H9 (cell line): ENCODE results near the gene OR8B12. TPM values are rescaled to one million over a fixed set of nuclear protein-coding genes. Genes with fewer than 3 reads are reported as not detected.

Experiments
- DNase-seq: peaks from one replicate; pipeline ENCODE4 v3.0.0-alpha.2; 2017
- H2AFZ ChIP-seq: one replicate; pipeline ENCODE4 v1.6.1; 2013; ENCODE audit warnings: mild to moderate bottlenecking, low read length, control low read depth, moderate library complexity
- H2AK5ac ChIP-seq: 2 replicates; pipeline ENCODE4 v1.6.1; 2013; ENCODE audit warnings: low read length, control low read depth, mixed read lengths; ENCODE audit not compliant: insufficient read length
- H2BK120ac ChIP-seq: one replicate; pipeline ENCODE4 v1.6.1; 2013; ENCODE audit warnings: low read depth, mild to moderate bottlenecking, low read length, control low read depth, inconsistent platforms; ENCODE audit not compliant: poor library complexity, severe bottlenecking
- H2BK12ac ChIP-seq: 2 replicates; pipeline ENCODE4 v1.6.1; 2013; ENCODE audit warnings: low read length, control low read depth, mixed read lengths, low read depth; ENCODE audit not compliant: insufficient read length
- H2BK15ac ChIP-seq: 2 replicates; pipeline ENCODE4 v1.6.1; 2013; ENCODE audit warnings: low read depth, low read length, control low read depth
- H2BK20ac ChIP-seq: one replicate; pipeline ENCODE4 v1.6.1; 2013; ENCODE audit warnings: low read depth, mild to moderate bottlenecking, low read length, control low read depth, inconsistent platforms; ENCODE audit not compliant: poor library complexity, severe bottlenecking
- H2BK5ac ChIP-seq: 2 replicates; pipeline ENCODE4 v1.6.1; 2013; ENCODE audit warnings: low read length, control low read depth, mixed read lengths; ENCODE audit not compliant: insufficient read length
- H3K14ac ChIP-seq: 2 replicates; pipeline ENCODE4 v1.6.1; 2013; ENCODE audit warnings: low read length, control low read depth; ENCODE audit not compliant: insufficient read depth
- H3K18ac ChIP-seq: 2 replicates; pipeline ENCODE4 v1.6.1; 2013; ENCODE audit warnings: low read depth, mild to moderate bottlenecking, mixed read lengths, low read length, control low read depth; ENCODE audit not compliant: insufficient read length
- H3K23ac ChIP-seq: 2 replicates; pipeline ENCODE4 v1.6.1; 2013; ENCODE audit warnings: low read length, control low read depth, mixed read lengths, low read depth; ENCODE audit not compliant: insufficient read length
- H3K23me2 ChIP-seq: 2 replicates; pipeline ENCODE4 v1.6.1; 2013; ENCODE audit warnings: low read depth, mild to moderate bottlenecking, mixed read lengths, low read length, control low read depth; ENCODE audit not compliant: insufficient read length, poor library complexity, severe bottlenecking
- H3K27ac ChIP-seq: 2 replicates; pipeline ENCODE4 v1.5.1; 2013; ENCODE audit warnings: low read length, control low read depth, mixed read lengths, low read depth; ENCODE audit not compliant: insufficient read length
- H3K27me3 ChIP-seq: 2 replicates; pipeline ENCODE4 v1.6.1; 2013; ENCODE audit warnings: low read length, control low read depth, inconsistent platforms; ENCODE audit not compliant: insufficient read depth
- H3K4ac ChIP-seq: 2 replicates; pipeline ENCODE4 v1.6.1; 2013; ENCODE audit warnings: low read depth, mild to moderate bottlenecking, control low read depth, inconsistent platforms, low read length, moderate library complexity
- H3K4me1 ChIP-seq: 2 replicates; pipeline ENCODE4 v1.6.1; 2013; ENCODE audit warnings: low read length, control low read depth, inconsistent platforms; ENCODE audit not compliant: insufficient read depth
- H3K4me2 ChIP-seq: 2 replicates; pipeline ENCODE4 v1.6.1; 2013; ENCODE audit warnings: low read length, control low read depth, mixed read lengths; ENCODE audit not compliant: insufficient read length, insufficient read depth
- H3K56ac ChIP-seq: 2 replicates; pipeline ENCODE4 v1.6.1; 2013; ENCODE audit warnings: low read depth, mild to moderate bottlenecking, mixed read lengths, low read length, control low read depth; ENCODE audit not compliant: insufficient read length
- H3K79me1 ChIP-seq: 2 replicates; pipeline ENCODE4 v1.6.1; 2013; ENCODE audit warnings: low read depth, mild to moderate bottlenecking, moderate library complexity, low read length, control low read depth, inconsistent platforms; ENCODE audit not compliant: insufficient read depth, poor library complexity, severe bottlenecking
- H3K79me2 ChIP-seq: 2 replicates; pipeline ENCODE4 v1.6.1; 2013; ENCODE audit warnings: low read length, control low read depth, inconsistent platforms; ENCODE audit not compliant: insufficient read depth
- H3K9ac ChIP-seq: 2 replicates; pipeline ENCODE4 v1.6.1; 2013; ENCODE audit warnings: low read length, control low read depth, mixed read lengths; ENCODE audit not compliant: insufficient read length; ENCODE audit errors: extremely low read depth
- H3K9me3 ChIP-seq: one replicate; pipeline ENCODE4 v1.6.1; 2013; ENCODE audit warnings: low read depth, low read length, inconsistent platforms; ENCODE audit not compliant: control insufficient read depth
- H3T11ph ChIP-seq: one replicate; pipeline ENCODE4 v1.6.1; 2013; ENCODE audit warnings: mild to moderate bottlenecking, low read length, control low read depth, inconsistent platforms
- H4K20me1 ChIP-seq: one replicate; pipeline ENCODE4 v1.6.1; 2013; ENCODE audit not compliant: control insufficient read depth, insufficient read length, insufficient read depth
- H4K5ac ChIP-seq: 2 replicates; pipeline ENCODE4 v1.6.1; 2013; ENCODE audit warnings: low read depth, mild to moderate bottlenecking, mixed read lengths, low read length, control low read depth; ENCODE audit not compliant: insufficient read length
- H4K8ac ChIP-seq: replicated peaks from 2 replicates; pipeline ENCODE4 v1.6.1; 2013; ENCODE audit warnings: low read length, control low read depth, mixed read lengths, low read depth; ENCODE audit not compliant: insufficient read length
- H4K91ac ChIP-seq: 2 replicates; pipeline ENCODE4 v1.6.1; 2013; ENCODE audit warnings: low read depth, mild to moderate bottlenecking, moderate library complexity, mixed read lengths, low read length, control low read depth; ENCODE audit not compliant: insufficient read length
- H3K27ac Mint-ChIP-seq, 3 experiments: 2 replicates in 2 of 3; 3 replicates in 1 of 3; pipeline ENCODE4 v1.8.0; 2020 to 2021; ENCODE audit warnings: mixed read lengths in 3 of 3, mild to moderate bottlenecking in 1 of 3, moderate library complexity in 1 of 3
- H3K27me3 Mint-ChIP-seq: 2 replicates; pipeline ENCODE4 v1.8.0; 2021; ENCODE audit warnings: low read depth, mild to moderate bottlenecking, moderate library complexity, mixed read lengths
- H3K36me3 Mint-ChIP-seq, 3 experiments: 2 replicates in 2 of 3; 3 replicates in 1 of 3; pipeline ENCODE4 v1.8.0; 2020 to 2021; ENCODE audit warnings: low read depth in 3 of 3, mixed read lengths in 3 of 3; ENCODE audit not compliant: insufficient read depth in 1 of 3
- H3K4me1 Mint-ChIP-seq, 2 experiments: 2 replicates each; pipeline ENCODE4 v1.8.0; 2020; ENCODE audit warnings: mixed read lengths in 2 of 2
- H3K4me3 Mint-ChIP-seq, 2 experiments: 2 replicates in 1 of 2; 3 replicates in 1 of 2; pipeline ENCODE4 v1.8.0; 2020 to 2021; ENCODE audit warnings: mild to moderate bottlenecking in 2 of 2, mixed read lengths in 2 of 2, moderate library complexity in 1 of 2
- H3K9me3 Mint-ChIP-seq, 2 experiments: 2 replicates in 1 of 2; 3 replicates in 1 of 2; pipeline ENCODE4 v1.8.0; 2020; ENCODE audit warnings: mild to moderate bottlenecking in 2 of 2, mixed read lengths in 2 of 2, moderate library complexity in 1 of 2
- WGBS: extraction: QIAGEN DNeasy Blood & Tissue Kit; methylation state at CpG from one replicate; pipeline ENCODE4 v1.1.7; 2013; ENCODE audit warnings: missing lambda C conversion rate, low lambda C conversion rate, mixed read lengths; ENCODE audit not compliant: insufficient read length; ENCODE audit errors: extremely low coverage; 5-methylcytosine and 5-hydroxymethylcytosine counted together
- total RNA-seq: library from RNA; stranded (reverse); gene quantifications from 2 replicates; pipeline ENCODE4 v1.2.1, GENCODE V29; 2021
- TF ChIP-seq, protein P1 (sequence below): fragments of 200-600 bp; sonication (generic); conservative IDR thresholded peaks from 3 replicates; pipeline ENCODE4 v1.8.0; 2021; ENCODE audit warnings: antibody characterized with exemption, mild to moderate bottlenecking

The OR8B12 gene
- total RNA-seq, 1 experiment from 2014 or later = not detected

GRCh38 chr11:124582565-124582964 lies 39.1 kb upstream of the OR8B12 start:
- H3K23ac ChIP-seq = no peak overlapping the region
- no peak overlapping the region for H3T11ph ChIP-seq
- Mint-ChIP-seq H3K4me1 (0 out of 4 replicates have a peak, but pooled peaks cover 0 to 3% of the 10 kb centered on the region in 2 experiments), H3K36me3 (no peaks in the 10 kb centered on the region), H3K9me3 (no peaks in the 10 kb centered on the region), H3K4me3 (no peak overlapping the region), H3K27me3 (no peaks in the 10 kb centered on the region), H3K27ac (no peak overlapping the region)
- no peak overlapping the region for H3K56ac ChIP-seq
- H2AFZ ChIP-seq = no peak overlapping the region
- H3K79me1 ChIP-seq = no peaks in the 10 kb centered on the region
- H3K9me3 ChIP-seq = no peaks in the 10 kb centered on the region
- no peak overlapping the region for H3K4me2 ChIP-seq
- no peak overlapping the region for H4K91ac ChIP-seq
- H4K20me1 ChIP-seq = no peaks in the 10 kb centered on the region
- WGBS = no CpG with 5 or more reads among the region's 2 CpGs
- H3K27ac ChIP-seq = no peak overlapping the region
- H3K23me2 ChIP-seq = no peaks in the 10 kb centered on the region
- no peak overlapping the region for H2BK15ac ChIP-seq
- no peak overlapping the region for H2BK5ac ChIP-seq
- TF ChIP-seq, protein P1, sequence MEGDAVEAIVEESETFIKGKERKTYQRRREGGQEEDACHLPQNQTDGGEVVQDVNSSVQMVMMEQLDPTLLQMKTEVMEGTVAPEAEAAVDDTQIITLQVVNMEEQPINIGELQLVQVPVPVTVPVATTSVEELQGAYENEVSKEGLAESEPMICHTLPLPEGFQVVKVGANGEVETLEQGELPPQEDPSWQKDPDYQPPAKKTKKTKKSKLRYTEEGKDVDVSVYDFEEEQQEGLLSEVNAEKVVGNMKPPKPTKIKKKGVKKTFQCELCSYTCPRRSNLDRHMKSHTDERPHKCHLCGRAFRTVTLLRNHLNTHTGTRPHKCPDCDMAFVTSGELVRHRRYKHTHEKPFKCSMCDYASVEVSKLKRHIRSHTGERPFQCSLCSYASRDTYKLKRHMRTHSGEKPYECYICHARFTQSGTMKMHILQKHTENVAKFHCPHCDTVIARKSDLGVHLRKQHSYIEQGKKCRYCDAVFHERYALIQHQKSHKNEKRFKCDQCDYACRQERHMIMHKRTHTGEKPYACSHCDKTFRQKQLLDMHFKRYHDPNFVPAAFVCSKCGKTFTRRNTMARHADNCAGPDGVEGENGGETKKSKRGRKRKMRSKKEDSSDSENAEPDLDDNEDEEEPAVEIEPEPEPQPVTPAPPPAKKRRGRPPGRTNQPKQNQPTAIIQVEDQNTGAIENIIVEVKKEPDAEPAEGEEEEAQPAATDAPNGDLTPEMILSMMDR = no peak
- no peak overlapping the region for H3K4ac ChIP-seq
- H2BK20ac ChIP-seq = no peak overlapping the region
- no peak for DNase-seq
- no peak overlapping the region for H3K9ac ChIP-seq
- H3K4me1 ChIP-seq = no peaks in the 10 kb centered on the region
- H2BK120ac ChIP-seq = no peak overlapping the region
- H3K79me2 ChIP-seq = no peaks in the 10 kb centered on the region
- H3K27me3 ChIP-seq = no peaks in the 10 kb centered on the region
- no peak overlapping the region for H3K14ac ChIP-seq
- no peak overlapping the region for H2AK5ac ChIP-seq
- no peak overlapping the region for H4K5ac ChIP-seq
- no peak overlapping the region for H3K18ac ChIP-seq
- H4K8ac ChIP-seq = no peak overlapping the region
- H2BK12ac ChIP-seq = no peak overlapping the region
